ENCODE results near the gene ZBTB44. TPM values are rescaled to one million over a fixed set of nuclear protein-coding genes. Genes with fewer than 3 reads are reported as not detected.

The ZBTB44 gene
- total RNA-seq, 5 donors from 2014 or later (not counting 1 experiment from before 2014, with no cell fraction given) = 48.4 to 68.1 (median 65.2) TPM

DNA sequence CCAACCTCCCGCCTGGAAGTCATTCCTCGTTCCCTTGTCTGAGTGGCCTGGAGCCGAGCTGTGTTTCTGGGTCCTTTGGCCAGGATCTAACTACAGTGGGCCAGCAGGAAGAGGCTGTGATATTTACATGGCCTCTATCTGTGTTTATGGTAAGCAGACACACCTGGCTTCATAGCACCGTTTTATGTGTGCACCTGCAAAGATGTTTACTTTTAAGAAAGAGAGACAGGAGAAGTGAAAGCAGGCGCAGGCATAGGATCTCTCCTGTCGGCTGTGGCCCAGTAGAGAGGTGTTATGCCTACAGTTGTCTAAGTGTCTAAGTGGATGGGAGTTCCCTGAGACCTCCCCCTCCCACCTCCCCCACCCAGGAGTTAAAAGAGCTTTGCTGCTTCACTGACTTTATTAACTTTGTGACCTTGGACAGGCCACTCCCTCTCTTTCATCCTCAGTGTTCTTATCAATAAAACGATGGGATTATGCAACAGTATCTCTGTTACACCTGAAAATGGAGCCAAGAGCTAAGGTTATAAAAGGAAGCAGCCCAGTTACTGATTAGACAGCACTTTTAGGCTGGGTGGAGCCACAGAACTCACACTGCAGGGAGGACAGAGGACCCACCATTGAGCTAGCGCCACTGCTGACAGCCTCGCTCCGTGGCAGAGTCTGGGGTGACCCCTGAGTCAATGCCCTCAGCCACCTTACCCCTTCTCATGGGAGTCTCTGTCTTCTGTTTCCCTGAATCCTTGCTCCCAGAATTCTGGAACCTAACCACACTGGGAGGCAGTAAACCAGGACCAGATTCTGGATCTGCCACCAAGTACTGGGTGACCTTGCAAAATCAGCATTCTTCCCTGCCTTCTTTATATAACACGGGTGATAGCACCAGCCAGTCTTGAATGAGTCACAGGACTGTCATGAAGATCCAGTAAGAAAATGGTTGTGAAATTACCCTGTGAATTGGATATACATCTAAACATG, 133.1 kb downstream of the ZBTB44 start:
- Mint-ChIP-seq H3K27ac (no peak overlapping the region), H3K36me3 (no peaks in the 10 kb centered on the region), H3K9me3 (no peaks in the 10 kb centered on the region), H3K27me3 (peaks cover 5 to 13% of the 10 kb centered on the region in 2 donors), H3K4me1 (peaks cover 0 to 2% (median 0%) of the 10 kb centered on the region in 3 donors), H3K4me3 (no peak overlapping the region)
- no peak overlapping the region for H3K4me3 ChIP-seq (ENCODE audit: control insufficient read depth in 1 of 2, extremely low read depth in 1 of 2, low read length in 1 of 2)
- H3K9me3 ChIP-seq = no peaks in the 10 kb centered on the region
- CTCF ChIA-PET = no interaction called here
- ATAC-seq (replicated peaks in 1 of 4) = no peak
- peaks cover 0 to 33% of the 10 kb centered on the region in 2 experiments for H3K27me3 ChIP-seq (replicated peaks in 1 of 2; ENCODE audit: control insufficient read depth in 2 of 2, extremely low read depth in 1 of 2, insufficient read depth in 2 of 2, low read length in 1 of 2)
- POLR2A ChIA-PET = no interaction called here
- H3K36me3 ChIP-seq (ENCODE audit: control insufficient read depth in 2 of 2, extremely low read depth in 1 of 2, insufficient read depth in 1 of 2, low read length in 1 of 2) = no peaks in the 10 kb centered on the region
- no peak overlapping the region for H3K27ac ChIP-seq (ENCODE audit: low read length)
- no peak for DNase-seq
- WGBS (ENCODE audit: insufficient coverage) = 59% methylated on average over 4 of the region's 11 CpGs
- H3K4me1 ChIP-seq (ENCODE audit: control insufficient read depth in 1 of 2, extremely low read depth in 1 of 2, insufficient read depth in 2 of 2, low read length in 2 of 2) = no peaks in the 10 kb centered on the region

DNA sequence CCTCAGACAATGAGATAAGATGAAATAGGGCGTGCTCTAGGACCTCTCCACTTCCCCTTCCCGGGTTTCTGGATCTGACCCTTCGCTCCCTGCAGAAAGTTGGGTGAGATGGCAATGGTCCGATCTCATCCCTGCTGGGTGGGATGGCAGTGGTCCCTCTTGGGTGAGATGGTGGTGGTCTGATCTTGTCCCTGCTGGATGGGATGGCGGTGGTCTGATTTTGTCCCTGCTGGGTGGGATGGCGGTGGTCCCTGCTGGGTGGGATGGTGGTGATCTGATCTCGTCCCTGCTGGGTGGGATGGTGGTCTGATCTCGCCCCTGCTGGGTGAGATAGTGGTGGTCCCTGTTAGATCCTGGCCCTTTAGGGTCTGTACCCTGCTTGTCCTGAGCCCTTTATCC, 133.8 kb downstream of the ZBTB44 start:
- ATAC-seq (replicated peaks in 1 of 4) = no peak
- CTCF ChIA-PET = no interaction called here

DNA sequence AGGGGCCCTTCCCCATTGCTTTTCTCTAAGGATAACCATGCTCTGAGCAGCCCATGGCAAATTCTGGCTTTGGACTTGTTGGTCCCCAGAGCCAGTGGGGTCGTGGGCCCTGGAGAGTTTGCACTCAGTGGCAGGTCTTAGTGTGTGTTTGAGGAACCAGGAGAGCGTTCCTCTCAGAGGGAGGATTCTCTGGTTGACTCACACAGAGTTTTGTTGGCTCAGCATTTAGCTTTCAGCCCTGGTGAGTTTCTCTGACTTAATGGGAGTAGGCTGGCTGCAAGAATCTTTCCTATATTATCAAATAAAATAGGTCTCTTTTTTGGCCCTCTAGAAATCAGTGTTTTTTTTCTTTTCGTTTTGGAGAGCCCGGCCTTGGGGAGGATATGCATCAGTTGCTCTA, 134.2 kb downstream of the ZBTB44 start:
- POLR2A ChIA-PET = no interaction called here
- H3K9me3 ChIP-seq = no peaks in the 10 kb centered on the region
- ATAC-seq (replicated peaks in 1 of 4) = no peak
- CTCF ChIA-PET = no interaction called here
- no peak overlapping the region for H3K27ac ChIP-seq (ENCODE audit: low read length)
- no peaks in the 10 kb centered on the region for H3K36me3 Mint-ChIP-seq
- no peaks in the 10 kb centered on the region for H3K4me1 ChIP-seq (ENCODE audit: control insufficient read depth in 1 of 2, extremely low read depth in 1 of 2, insufficient read depth in 2 of 2, low read length in 2 of 2)
- DNase-seq = no peak
- WGBS (ENCODE audit: insufficient coverage) = 29% methylated on average over 1 of the region's 4 CpGs
- H3K4me3 Mint-ChIP-seq = no peak overlapping the region
- no peaks in the 10 kb centered on the region for H3K9me3 Mint-ChIP-seq
- peaks cover 0 to 2% (median 0%) of the 10 kb centered on the region in 3 donors for H3K4me1 Mint-ChIP-seq
- no peak overlapping the region for H3K27ac Mint-ChIP-seq
- no peak overlapping the region for H3K4me3 ChIP-seq (ENCODE audit: control insufficient read depth in 1 of 2, extremely low read depth in 1 of 2, low read length in 1 of 2)
- H3K27me3 Mint-ChIP-seq = peaks cover 5 to 13% of the 10 kb centered on the region in 2 donors
- no peaks in the 10 kb centered on the region for H3K36me3 ChIP-seq (ENCODE audit: control insufficient read depth in 2 of 2, extremely low read depth in 1 of 2, insufficient read depth in 1 of 2, low read length in 1 of 2)
- peaks cover 0 to 33% of the 10 kb centered on the region in 2 experiments for H3K27me3 ChIP-seq (replicated peaks in 1 of 2; ENCODE audit: control insufficient read depth in 2 of 2, extremely low read depth in 1 of 2, insufficient read depth in 2 of 2, low read length in 1 of 2)

More for the DNA sequence above, 133.8 kb downstream of the ZBTB44 start:
- 93% methylated on average over 3 of the region's 8 CpGs for WGBS (ENCODE audit: insufficient coverage)
- Mint-ChIP-seq H3K9me3 (no peaks in the 10 kb centered on the region), H3K27me3 (peaks cover 5 to 13% of the 10 kb centered on the region in 2 donors), H3K4me3 (no peak overlapping the region), H3K27ac (no peak overlapping the region), H3K36me3 (no peaks in the 10 kb centered on the region), H3K4me1 (peaks cover 0 to 2% (median 0%) of the 10 kb centered on the region in 3 donors)
- Histone ChIP-seq H3K4me1 (ENCODE audit: control insufficient read depth in 1 of 2, extremely low read depth in 1 of 2, insufficient read depth in 2 of 2, low read length in 2 of 2) (no peaks in the 10 kb centered on the region), H3K9me3 (no peaks in the 10 kb centered on the region), H3K27me3 (replicated peaks in 1 of 2; ENCODE audit: control insufficient read depth in 2 of 2, extremely low read depth in 1 of 2, insufficient read depth in 2 of 2, low read length in 1 of 2) (peaks cover 0 to 33% of the 10 kb centered on the region in 2 experiments), H3K36me3 (ENCODE audit: control insufficient read depth in 2 of 2, extremely low read depth in 1 of 2, insufficient read depth in 1 of 2, low read length in 1 of 2) (no peaks in the 10 kb centered on the region), H3K27ac (ENCODE audit: low read length) (no peak overlapping the region), H3K4me3 (ENCODE audit: control insufficient read depth in 1 of 2, extremely low read depth in 1 of 2, low read length in 1 of 2) (no peak overlapping the region)
- no peak for DNase-seq
- POLR2A ChIA-PET = no interaction called here

DNA sequence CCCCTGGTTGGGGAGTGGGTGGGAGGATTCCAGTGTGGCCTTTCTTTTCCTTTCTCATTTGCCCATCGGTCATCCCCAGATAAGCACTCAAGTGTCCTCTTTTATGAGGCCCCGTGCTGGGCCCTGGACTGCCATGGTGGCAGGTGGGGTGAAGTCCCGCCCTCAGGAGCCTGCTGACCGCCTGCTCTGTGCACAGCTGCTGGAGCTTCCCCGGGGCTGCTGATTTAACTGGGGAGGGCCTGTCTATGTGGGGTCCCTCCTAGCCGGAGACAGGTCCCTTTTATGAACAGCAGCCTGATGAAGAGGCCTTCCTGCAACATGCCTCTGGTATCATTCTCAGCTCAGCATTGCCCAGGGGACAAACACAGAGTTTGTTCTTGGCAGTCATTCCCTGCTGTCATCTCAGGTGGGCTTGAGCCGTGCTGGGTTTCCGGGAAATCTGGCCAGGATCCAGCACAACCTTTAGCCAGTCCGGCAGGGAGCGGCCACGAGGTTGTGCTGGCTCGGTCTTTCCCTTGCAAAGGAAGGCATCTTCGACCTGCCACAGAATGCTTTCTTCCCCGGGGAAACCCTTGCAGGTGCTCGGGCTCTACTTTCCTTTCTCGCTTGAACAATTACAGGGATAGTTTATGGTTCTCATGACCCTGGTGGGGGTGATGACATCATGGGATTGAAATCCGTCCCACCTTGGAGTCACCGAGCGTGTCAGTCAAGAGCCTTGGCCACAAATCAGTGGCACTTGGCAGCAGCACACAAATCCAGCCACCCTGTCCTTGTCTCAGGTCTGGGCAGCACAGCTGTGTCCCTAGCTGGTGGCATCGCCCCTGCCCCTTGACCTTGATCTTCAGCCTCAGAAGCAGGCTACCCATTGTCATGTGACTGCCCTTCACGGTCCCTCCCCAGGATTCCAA, 135.1 kb downstream of the ZBTB44 start:
- no peaks in the 10 kb centered on the region for H3K36me3 Mint-ChIP-seq
- H3K27ac Mint-ChIP-seq = no peak overlapping the region
- peaks cover 4 to 6% (median 4%) of the 10 kb centered on the region in 3 donors for H3K9me3 Mint-ChIP-seq
- no peak overlapping the region for H3K4me3 Mint-ChIP-seq
- POLR2A ChIA-PET = interaction anchor here in 1 of 2 donors (0.6 kb wide), 1 partner anchor 276 kb away, joined by 5 read pairs; no protein-coding TSS in a partner anchor
- Histone ChIP-seq H3K4me3 (ENCODE audit: control insufficient read depth in 1 of 2, extremely low read depth in 1 of 2, low read length in 1 of 2) (no peak overlapping the region), H3K9me3 (no peaks in the 10 kb centered on the region), H3K27ac (ENCODE audit: low read length) (no peak overlapping the region), H3K27me3 (replicated peaks in 1 of 2; ENCODE audit: control insufficient read depth in 2 of 2, extremely low read depth in 1 of 2, insufficient read depth in 2 of 2, low read length in 1 of 2) (peaks cover 0 to 33% of the 10 kb centered on the region in 2 experiments), H3K36me3 (ENCODE audit: control insufficient read depth in 2 of 2, extremely low read depth in 1 of 2, insufficient read depth in 1 of 2, low read length in 1 of 2) (no peaks in the 10 kb centered on the region), H3K4me1 (ENCODE audit: control insufficient read depth in 1 of 2, extremely low read depth in 1 of 2, insufficient read depth in 2 of 2, low read length in 2 of 2) (no peaks in the 10 kb centered on the region)
- CTCF ChIA-PET = no interaction called here
- H3K27me3 Mint-ChIP-seq = peaks cover 9 to 13% of the 10 kb centered on the region in 2 donors
- H3K4me1 Mint-ChIP-seq = peaks cover 0 to 2% (median 0%) of the 10 kb centered on the region in 3 donors
- no peak for ATAC-seq (replicated peaks in 1 of 4)
- DNase-seq = no peak
- WGBS (ENCODE audit: insufficient coverage) = 83% methylated on average over 18 of the region's 21 CpGs

GRCh38 chr11:130178441-130179339, 136.0 kb downstream of the ZBTB44 start:
- Mint-ChIP-seq H3K36me3 (no peaks in the 10 kb centered on the region), H3K9me3 (peaks cover 5 to 6% (median 6%) of the 10 kb centered on the region in 3 donors), H3K27me3 (peaks cover 8 to 11% of the 10 kb centered on the region in 2 donors), H3K27ac (no peak overlapping the region), H3K4me3 (no peak overlapping the region), H3K4me1 (peaks cover 0 to 2% (median 0%) of the 10 kb centered on the region in 3 donors)
- Histone ChIP-seq H3K4me1 (ENCODE audit: control insufficient read depth in 1 of 2, extremely low read depth in 1 of 2, insufficient read depth in 2 of 2, low read length in 2 of 2) (no peaks in the 10 kb centered on the region), H3K9me3 (no peaks in the 10 kb centered on the region), H3K36me3 (ENCODE audit: control insufficient read depth in 2 of 2, extremely low read depth in 1 of 2, insufficient read depth in 1 of 2, low read length in 1 of 2) (no peaks in the 10 kb centered on the region), H3K4me3 (ENCODE audit: control insufficient read depth in 1 of 2, extremely low read depth in 1 of 2, low read length in 1 of 2) (no peak overlapping the region), H3K27ac (ENCODE audit: low read length) (no peak overlapping the region), H3K27me3 (replicated peaks in 1 of 2; ENCODE audit: control insufficient read depth in 2 of 2, extremely low read depth in 1 of 2, insufficient read depth in 2 of 2, low read length in 1 of 2) (peaks cover 0 to 33% of the 10 kb centered on the region in 2 experiments)
- ATAC-seq (replicated peaks in 1 of 4) (no peak), DNase-seq (no peak)
- WGBS (ENCODE audit: insufficient coverage) = 62% methylated on average over 6 of the region's 16 CpGs
- CTCF ChIA-PET = no interaction called here
- POLR2A ChIA-PET = interaction anchor here in 1 of 2 donors (0.7 kb wide), 1 partner anchor 691 kb away, joined by 3 read pairs; no protein-coding TSS in a partner anchor

All from T-cell (primary cell).